SK-MEL-5 (cell line): Measurements from ENCODE around the gene PRKCE. TPM values are rescaled to one million over a fixed set of nuclear protein-coding genes. Genes with fewer than 3 reads are reported as not detected.

Experiments used
- DNase-seq: peaks from one replicate; pipeline ENCODE4 v3.0.0-alpha.2; 2016; ENCODE audit warnings: low read depth, low spot score
- in situ Hi-C: cut with HindIII; loops from 2 replicates; pipeline ENCODE4 v1.10.0; 2016; ENCODE audit warnings: low sequenced_read_pairs, high pct_unique_total_duplicates, low pct_unique_long_range_greater_than_20kb
- total RNA-seq: library from RNA; depleted of rRNA; stranded (reverse); fragments of >200 nt; shearing (Covaris generic); gene quantifications from 2 replicates; pipeline ENCODE4 v1.2.3, GENCODE V29; 2014

The PRKCE gene
- total RNA-seq, 1 experiment from 2014 or later = 22.9 TPM

DNA sequence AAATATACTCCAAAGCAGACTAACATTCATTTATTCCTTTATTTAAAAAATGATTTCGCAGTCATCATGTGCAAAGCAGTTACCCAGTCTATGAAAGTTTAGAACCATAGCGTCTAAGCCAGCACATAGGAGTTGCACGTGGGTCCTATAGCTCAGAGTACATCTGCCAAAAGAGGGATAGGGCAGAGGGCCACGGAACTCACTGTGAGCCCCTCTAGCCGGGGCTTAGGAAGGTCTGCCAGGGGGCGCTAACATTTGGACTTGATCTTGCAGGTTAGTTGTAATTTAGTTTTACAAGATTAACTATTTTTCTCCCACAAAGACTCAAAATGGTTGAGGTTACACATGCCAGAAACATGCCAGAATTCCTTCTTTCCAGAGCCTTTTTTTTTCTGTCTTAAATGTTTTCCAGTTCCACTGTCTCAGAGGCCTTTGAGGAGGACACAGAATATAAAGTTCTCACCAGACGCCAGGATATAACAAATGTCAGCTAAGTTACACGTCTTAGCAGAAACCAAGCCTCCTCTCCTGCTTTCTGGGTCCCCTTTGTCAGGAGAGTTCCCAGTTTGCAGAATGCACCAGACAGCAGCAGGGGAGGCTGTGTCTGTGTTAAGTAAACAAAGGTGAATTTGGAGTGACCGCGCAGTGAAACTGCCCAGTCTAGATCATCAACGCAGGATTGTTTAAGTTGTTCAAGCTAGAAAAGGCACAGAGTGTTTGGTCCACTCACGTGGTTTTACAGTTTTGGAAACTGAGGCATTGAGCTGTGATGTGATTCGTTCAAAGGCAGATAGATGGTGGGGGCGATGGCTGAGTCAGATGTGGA lies 292.0 kb downstream of the PRKCE start:
- in situ Hi-C loops = no loop called here

GRCh38 chr2:45944074-45944473 lies 292.6 kb downstream of the PRKCE start:
- DNase-seq = peak; percentile 19

More for the DNA sequence above, 292.0 kb downstream of the PRKCE start:
- no peak for DNase-seq

GRCh38 chr2:45945302-45945717 lies 293.8 kb downstream of the PRKCE start:
- no peak for DNase-seq
- in situ Hi-C loops = no loop called here

More at GRCh38 chr2:45944074-45944473, 292.6 kb downstream of the PRKCE start:
- in situ Hi-C loops = no loop called here

GRCh38 chr2:45946023-45946422 lies 294.5 kb downstream of the PRKCE start:
- in situ Hi-C loops = no loop called here

DNA sequence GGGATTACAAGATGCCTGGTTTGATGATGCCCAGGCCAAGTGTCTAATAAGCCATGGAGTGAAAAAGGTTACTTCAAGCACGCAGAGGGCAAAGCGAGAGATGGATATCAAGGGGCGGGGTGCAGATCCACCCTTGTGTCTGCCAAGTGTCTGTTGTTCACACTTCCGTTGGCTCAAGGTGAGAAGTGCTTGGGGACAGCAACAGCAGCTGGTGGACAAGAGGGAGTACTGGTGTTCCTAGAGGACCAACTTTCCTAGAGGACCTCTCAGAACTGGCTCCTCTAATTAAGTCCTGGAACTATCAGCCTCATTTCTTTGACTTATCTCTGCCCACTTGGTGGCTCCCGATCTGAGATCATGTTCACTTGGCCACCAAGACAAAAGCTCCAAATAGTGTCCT lies 299.1 kb downstream of the PRKCE start:
- DNase-seq = no peak
- in situ Hi-C loops = no loop called here

More at GRCh38 chr2:45946023-45946422, 294.5 kb downstream of the PRKCE start:
- no peak for DNase-seq

DNA sequence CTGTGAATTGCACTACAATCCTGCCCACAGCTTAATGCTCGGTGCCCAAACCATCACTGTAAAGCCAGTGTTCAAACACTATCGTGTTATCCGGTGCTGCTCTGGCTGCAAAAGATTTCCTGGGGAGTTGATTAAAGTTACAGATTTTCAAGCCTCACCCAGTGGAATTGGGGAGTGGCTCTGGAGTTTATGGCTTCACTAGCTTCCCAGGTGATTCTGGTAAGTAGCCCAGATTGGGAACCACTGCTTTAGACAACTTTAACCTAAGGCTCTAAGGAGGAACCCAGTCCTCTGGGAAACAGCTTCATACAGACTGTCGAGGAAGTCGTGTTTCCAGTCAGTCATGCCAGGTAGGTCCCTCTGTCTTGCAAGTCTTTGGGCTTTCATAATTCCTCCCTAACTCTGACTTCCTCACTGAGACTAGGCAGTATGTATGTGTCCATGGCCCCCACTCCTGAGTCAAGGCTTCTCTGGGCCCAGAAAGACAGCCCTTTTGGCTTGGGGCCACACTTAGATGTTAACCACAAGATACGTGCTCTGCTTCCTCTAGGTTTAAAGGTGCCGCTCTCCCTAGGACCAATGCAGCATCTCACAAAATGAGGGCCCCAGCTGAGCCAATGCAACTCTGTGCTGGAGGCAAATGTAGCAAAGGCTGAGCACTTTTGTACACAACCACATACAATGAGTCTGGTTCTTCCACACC lies 299.7 kb downstream of the PRKCE start:
- in situ Hi-C loops = no loop called here
- no peak for DNase-seq

DNA sequence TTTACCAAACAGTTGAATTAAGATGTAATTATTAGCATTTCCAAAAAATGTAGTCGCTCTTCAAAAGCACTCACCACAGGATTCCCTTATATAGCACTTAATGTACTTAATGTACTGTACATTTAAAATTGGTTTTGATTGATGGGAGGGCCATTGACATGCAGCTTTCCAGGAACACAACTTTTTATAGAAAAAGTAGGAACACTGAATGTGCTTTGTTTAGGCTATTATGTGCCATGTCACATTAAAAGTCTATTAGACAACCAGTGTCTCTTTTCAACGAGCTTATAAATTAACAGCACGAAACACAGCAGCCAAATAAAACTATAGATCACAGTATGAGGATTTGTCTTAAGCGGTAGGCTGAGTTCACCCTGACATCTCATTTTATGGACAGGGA lies 301.1 kb downstream of the PRKCE start:
- in situ Hi-C loops = no loop called here
- DNase-seq = no peak

DNA sequence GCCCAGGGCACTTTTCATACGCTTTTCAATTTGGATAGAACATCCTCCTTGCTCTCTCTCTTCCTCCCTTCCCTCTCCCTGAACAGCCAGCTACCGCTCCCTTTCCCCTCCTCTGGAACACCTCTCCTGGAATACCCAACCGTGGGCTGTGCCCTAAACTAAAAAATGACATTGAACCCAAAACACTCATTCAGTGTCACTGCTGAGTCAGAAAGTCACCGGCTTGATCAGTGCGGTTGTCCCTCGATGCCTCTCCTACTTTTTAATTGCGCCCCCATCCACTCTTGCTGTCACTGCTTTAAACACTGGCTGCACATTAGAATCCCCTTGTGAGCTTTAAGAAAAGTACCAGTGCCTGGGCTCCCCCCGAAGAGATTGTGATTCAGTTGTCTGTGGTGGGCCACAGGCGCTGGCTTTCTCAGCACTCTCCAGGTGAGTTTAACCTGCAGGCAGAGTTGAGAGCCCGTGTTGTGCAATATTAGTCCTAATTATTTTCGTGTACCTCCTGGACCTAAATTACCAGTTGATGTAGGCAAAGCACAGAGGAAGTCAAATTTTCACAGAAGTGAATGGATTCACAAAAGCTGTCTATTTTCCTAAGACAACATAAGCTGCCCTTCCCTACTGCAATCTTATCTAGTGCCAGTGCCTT lies 302.0 kb downstream of the PRKCE start:
- DNase-seq = no peak
- in situ Hi-C loops = no loop called here

GRCh38 chr2:45954233-45954850 lies 302.9 kb downstream of the PRKCE start:
- in situ Hi-C loops = no loop called here
- DNase-seq = no peak

GRCh38 chr2:45957533-45958227 lies 306.2 kb downstream of the PRKCE start:
- no peak for DNase-seq
- in situ Hi-C loops = no loop called here

DNA sequence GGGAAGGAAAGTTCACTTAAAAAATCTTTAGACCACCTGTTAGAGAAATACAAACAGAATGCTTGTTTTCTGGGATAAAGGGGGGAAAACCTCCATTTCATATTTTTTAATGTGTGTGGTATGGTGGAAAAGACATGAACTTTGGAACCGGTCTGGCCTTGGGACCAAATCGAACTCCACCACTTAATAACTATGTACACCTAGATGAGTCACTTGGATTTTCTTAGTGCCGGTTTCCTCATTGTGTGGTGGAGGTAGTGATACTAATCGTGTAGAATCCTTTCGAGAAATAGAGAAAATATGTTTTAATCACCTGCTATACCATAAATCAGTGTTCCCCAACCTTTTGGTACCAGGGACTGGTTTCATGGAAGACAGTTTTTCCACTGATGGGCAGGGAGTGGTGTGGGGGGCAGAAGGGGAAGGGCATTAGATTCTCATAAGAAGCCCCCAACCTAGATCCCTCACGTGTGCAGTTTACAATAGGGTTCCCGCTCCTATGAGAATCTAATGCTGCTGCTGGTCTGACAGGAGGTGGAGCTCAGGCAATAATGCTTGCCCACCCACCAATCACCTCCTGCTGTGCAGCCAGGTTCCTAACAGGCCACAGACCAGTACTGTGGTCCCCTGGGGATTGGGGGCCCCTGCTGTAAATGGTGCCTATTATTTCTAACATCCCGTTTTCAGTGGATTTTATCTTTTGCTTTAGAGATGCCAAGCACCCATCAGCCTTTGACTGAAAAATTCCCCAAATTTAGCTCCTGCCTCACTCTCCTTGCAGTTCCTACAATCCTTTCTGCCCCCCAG lies 308.8 kb downstream of the PRKCE start:
- in situ Hi-C loops = no loop called here
- no peak for DNase-seq

DNA sequence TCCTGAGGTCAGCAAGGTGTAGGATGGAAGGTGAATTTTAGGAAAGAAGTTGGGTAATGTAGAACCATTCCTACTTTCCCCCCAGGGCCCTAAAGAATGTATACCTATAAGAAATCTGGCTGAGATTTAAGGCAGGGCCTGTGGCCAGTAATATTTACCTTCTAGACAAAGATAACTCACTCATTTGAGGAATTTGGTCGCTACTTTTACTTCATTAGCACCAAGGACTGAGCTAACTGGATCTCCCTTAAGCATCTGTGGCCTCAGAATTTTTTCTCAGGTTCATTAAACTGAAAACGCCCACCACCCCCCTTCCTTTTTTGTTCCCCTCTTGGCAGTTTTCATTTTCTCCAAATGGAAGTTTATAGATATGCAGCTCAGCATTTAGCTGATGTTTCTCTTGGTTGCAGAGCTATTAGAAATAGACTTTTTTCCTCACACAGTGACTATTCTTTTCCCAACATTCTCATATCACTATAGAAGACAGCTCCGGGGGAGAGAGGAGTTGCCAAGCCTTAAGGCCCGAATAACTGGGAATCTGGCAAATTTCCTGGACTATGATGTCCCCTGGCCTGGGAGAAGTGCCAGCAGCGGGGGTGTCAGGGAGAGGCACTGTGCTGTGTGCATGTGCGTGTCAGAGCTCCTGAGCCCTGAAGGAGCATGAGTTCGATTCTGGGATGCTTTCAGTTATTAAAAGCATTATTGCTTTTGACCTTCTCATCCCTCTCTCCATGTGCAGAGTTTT lies 310.9 kb downstream of the PRKCE start:
- no peak for DNase-seq
- in situ Hi-C loops = no loop called here

GRCh38 chr2:45963816-45964215 lies 312.3 kb downstream of the PRKCE start:
- in situ Hi-C loops = no loop called here
- DNase-seq = no peak

GRCh38 chr2:45964223-45964841 lies 312.9 kb downstream of the PRKCE start:
- DNase-seq = peak; percentile 39
- in situ Hi-C loops = no loop called here

- DNase-seq = no peak
- in situ Hi-C loops = no loop called here
Measured at GRCh38 chr2:45964906-45965305, 313.4 kb downstream of the PRKCE start.
